Thymus (tissue), 11 donors: ENCODE measurements around the gene THOP1. TPM values are rescaled to one million over a fixed set of nuclear protein-coding genes. Genes with fewer than 3 reads are reported as not detected.

Experiments used
- DNase-seq, 9 donors: peaks; one replicate each; pipeline ENCODE4 v3.0.0-alpha.2; 2013; ENCODE audit warnings: low spot score in 9 of 9, low read depth in 6 of 9, missing footprints in 1 of 9
- H3K27ac ChIP-seq, 2 donors: one replicate each; pipeline ENCODE4 v1.5.1; 2013; ENCODE audit warnings: control low read depth in 1 of 2, low read depth in 1 of 2, low read length in 1 of 2, mild to moderate bottlenecking in 1 of 2, moderate library complexity in 1 of 2
- H3K27me3 ChIP-seq, 2 donors: one replicate each; pipeline ENCODE4 v1.5.1; 2013; ENCODE audit warnings: low read length in 1 of 2; ENCODE audit not compliant: control insufficient read depth in 2 of 2, insufficient read depth in 1 of 2
- H3K36me3 ChIP-seq, 2 donors: one replicate each; pipeline ENCODE4 v1.5.1; 2013; ENCODE audit warnings: low read length in 1 of 2, mild to moderate bottlenecking in 1 of 2, moderate library complexity in 1 of 2; ENCODE audit not compliant: control insufficient read depth in 2 of 2, insufficient read depth in 2 of 2
- H3K4me1 ChIP-seq, 2 donors: one replicate each; pipeline ENCODE4 v1.5.1; 2013; ENCODE audit warnings: low read length in 2 of 2; ENCODE audit not compliant: control insufficient read depth in 2 of 2, insufficient read depth in 2 of 2
- H3K4me3 ChIP-seq, 2 donors: one replicate each; pipeline ENCODE4 v1.5.1; 2013; ENCODE audit warnings: low read length in 2 of 2, control low read depth in 1 of 2, mild to moderate bottlenecking in 1 of 2
- H3K9me3 ChIP-seq, 2 donors: one replicate each; pipeline ENCODE4 v1.5.1; 2013; ENCODE audit warnings: low read length in 1 of 2, mild to moderate bottlenecking in 1 of 2; ENCODE audit not compliant: control insufficient read depth in 2 of 2, insufficient read depth in 1 of 2
- WGBS: extraction: QIAGEN DNeasy Blood & Tissue Kit; methylation state at CpG from one replicate; pipeline ENCODE4 v1.1.7; 2013; 5-methylcytosine and 5-hydroxymethylcytosine counted together
- polyA plus RNA-seq: library from polyadenylated mRNA; stranded (reverse); fragments of 200-250 nt; gene quantifications from one replicate; pipeline ENCODE4 v1.2.3, GENCODE V29; 2013
- total RNA-seq: library from RNA; stranded (reverse); fragments of 120-200 nt; gene quantifications from one replicate; pipeline ENCODE4 v1.2.4, GENCODE V29; 2013
- donor health status: healthy.

The THOP1 gene
- total and polyA plus RNA-seq, 2 donors: 62.7 to 93.9 TPM

- H3K4me3 ChIP-seq: no peak overlapping the region
- H3K27me3 ChIP-seq: no peaks in the 10 kb centered on the region
- DNase-seq: no peak
- H3K4me1 ChIP-seq: peaks cover 0 to 3% of the 10 kb centered on the region in 2 donors
- peaks cover 88 to 89% of the 10 kb centered on the region in 2 donors for H3K36me3 ChIP-seq
- H3K9me3 ChIP-seq: peaks cover 0 to 5% of the 10 kb centered on the region in 2 donors
- H3K27ac ChIP-seq: no peak overlapping the region
- 97% methylated on average over 17 of the region's 17 CpGs for WGBS
Observed at GRCh38 chr19:2759362-2759761, 25.9 kb upstream of the THOP1 start.

- Histone ChIP-seq H3K9me3 (peaks cover 0 to 5% of the 10 kb centered on the region in 2 donors), H3K4me1 (peaks cover 0 to 3% of the 10 kb centered on the region in 2 donors), H3K27ac (no peak overlapping the region), H3K36me3 (peaks cover 87 to 88% of the 10 kb centered on the region in 2 donors), H3K4me3 (no peak overlapping the region), H3K27me3 (no peaks in the 10 kb centered on the region)
- WGBS: 98% methylated on average over 7 of the region's 7 CpGs
- DNase-seq: no peak
Observed at GRCh38 chr19:2759965-2760364, 25.3 kb upstream of the THOP1 start.

DNA sequence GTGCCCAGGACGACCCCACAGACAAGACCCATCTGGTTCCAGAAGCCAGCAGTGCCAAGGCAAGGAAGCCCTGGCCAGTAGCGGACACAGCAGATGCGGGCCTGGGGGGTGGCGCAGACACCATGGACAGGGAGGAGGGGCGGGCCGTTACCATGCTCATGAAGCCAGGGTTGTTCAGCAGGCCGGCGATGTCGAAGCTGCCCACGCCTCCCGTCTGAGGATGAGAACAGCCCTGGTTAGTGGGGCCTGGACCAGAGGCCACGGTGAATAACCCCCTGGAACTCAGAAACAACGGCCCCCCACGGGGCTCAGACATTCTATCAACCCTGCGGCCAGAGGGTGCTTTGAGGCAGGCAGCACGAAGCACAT, 24.0 kb upstream of the THOP1 start:
- H3K36me3 ChIP-seq: peaks cover 87% of the 10 kb centered on the region in 2 donors
- H3K27ac ChIP-seq: no peak overlapping the region
- no peak overlapping the region for H3K4me3 ChIP-seq
- DNase-seq: no peak
- H3K27me3 ChIP-seq: no peaks in the 10 kb centered on the region
- peaks cover 0 to 3% of the 10 kb centered on the region in 2 donors for H3K4me1 ChIP-seq
- 98% methylated on average over 16 of the region's 16 CpGs for WGBS
- peaks cover 0 to 5% of the 10 kb centered on the region in 2 donors for H3K9me3 ChIP-seq

DNA sequence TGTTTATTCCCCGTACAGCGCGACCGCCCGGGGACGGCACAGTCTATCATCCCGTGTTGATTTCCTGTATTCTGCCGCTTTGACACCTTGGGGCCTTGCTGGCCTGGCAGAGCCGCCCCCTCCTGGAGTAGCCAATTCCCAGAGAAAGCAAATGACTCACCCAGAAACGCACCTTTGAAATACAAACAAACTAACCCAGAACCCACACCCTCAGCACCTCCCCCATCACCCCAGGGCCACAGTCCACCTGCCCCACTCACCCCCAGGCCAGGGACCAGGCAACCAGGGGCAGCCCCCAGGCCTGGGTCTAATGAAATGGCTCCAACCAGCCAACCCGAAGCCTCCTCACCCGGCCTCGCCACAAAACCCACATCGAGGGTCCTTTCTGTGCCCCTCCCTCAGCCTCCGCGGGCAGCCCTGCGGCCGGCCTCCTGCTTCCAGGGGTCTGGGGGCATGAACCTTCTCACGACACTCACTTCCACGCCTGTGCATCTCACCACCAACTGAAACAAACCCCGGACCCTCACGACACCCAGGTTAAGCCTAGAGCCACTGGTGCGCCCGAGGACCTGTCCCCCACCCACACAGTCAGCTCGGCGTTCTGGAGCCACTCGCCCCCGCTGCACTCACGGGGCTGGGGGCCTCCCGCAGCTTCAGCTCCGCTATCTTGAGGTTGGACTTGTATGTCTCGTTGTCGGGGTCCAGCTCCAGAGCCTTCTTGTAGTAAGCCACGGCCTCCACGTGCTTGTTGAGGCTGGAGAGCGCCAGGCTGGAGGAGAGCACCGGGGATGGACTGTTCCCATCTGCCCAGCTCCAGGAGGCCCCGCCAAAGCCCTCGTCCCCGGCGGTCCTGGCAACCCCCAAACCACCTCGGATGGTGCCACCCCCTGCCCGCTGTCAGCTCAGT, 23.2 kb upstream of the THOP1 start:
- H3K36me3 ChIP-seq: peaks cover 86 to 87% of the 10 kb centered on the region in 2 donors
- WGBS: 98% methylated on average over 43 of the region's 43 CpGs
- peaks cover 0 to 5% of the 10 kb centered on the region in 2 donors for H3K9me3 ChIP-seq
- H3K27me3 ChIP-seq: no peaks in the 10 kb centered on the region
- peaks cover 0 to 3% of the 10 kb centered on the region in 2 donors for H3K4me1 ChIP-seq
- DNase-seq: no peak
- no peak overlapping the region for H3K4me3 ChIP-seq
- no peak overlapping the region for H3K27ac ChIP-seq

- Histone ChIP-seq H3K27ac (no peak overlapping the region), H3K36me3 (peaks cover 86 to 87% of the 10 kb centered on the region in 2 donors), H3K4me3 (no peak overlapping the region), H3K4me1 (peaks cover 0 to 3% of the 10 kb centered on the region in 2 donors), H3K9me3 (peaks cover 0 to 5% of the 10 kb centered on the region in 2 donors), H3K27me3 (no peaks in the 10 kb centered on the region)
- DNase-seq: no peak
- 97% methylated on average over 23 of the region's 23 CpGs for WGBS
Observed at GRCh38 chr19:2762783-2763496, 22.4 kb upstream of the THOP1 start.

DNA sequence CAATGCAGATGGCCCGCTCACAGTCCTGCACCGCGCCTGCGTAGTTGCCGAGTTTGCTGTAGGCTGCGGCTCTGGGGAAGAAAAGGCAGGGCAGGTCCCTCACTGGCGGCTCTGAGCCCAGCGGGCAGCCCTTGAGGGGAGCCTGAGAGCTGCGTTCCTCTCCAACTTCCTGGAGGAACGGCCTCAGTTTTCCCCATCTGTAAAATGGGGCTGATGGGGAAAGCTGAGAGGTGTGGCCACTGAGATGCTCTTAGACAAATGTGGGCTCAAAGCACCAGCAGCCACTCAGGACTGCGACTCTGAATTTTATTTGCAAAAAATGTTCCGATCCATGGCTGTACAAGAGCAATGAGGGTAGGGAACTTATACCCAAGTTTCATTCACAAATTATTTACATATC, 21.6 kb upstream of the THOP1 start:
- no peak for DNase-seq
- Histone ChIP-seq H3K4me3 (no peak overlapping the region), H3K36me3 (peaks cover 89 to 90% of the 10 kb centered on the region in 2 donors), H3K9me3 (peaks cover 0 to 5% of the 10 kb centered on the region in 2 donors), H3K4me1 (peaks cover 0 to 3% of the 10 kb centered on the region in 2 donors), H3K27ac (no peak overlapping the region), H3K27me3 (no peaks in the 10 kb centered on the region)
- WGBS: 97% methylated on average over 12 of the region's 12 CpGs

- H3K9me3 ChIP-seq: peaks cover 0 to 5% of the 10 kb centered on the region in 2 donors
- DNase-seq: no peak
- H3K36me3 ChIP-seq: peaks cover 81 to 89% of the 10 kb centered on the region in 2 donors
- no peak overlapping the region for H3K27ac ChIP-seq
- no peaks in the 10 kb centered on the region for H3K4me1 ChIP-seq
- H3K4me3 ChIP-seq: no peak overlapping the region
- no peaks in the 10 kb centered on the region for H3K27me3 ChIP-seq
- 98% methylated on average over 21 of the region's 21 CpGs for WGBS
Observed at GRCh38 chr19:2764945-2765344, 20.4 kb upstream of the THOP1 start.

DNA sequence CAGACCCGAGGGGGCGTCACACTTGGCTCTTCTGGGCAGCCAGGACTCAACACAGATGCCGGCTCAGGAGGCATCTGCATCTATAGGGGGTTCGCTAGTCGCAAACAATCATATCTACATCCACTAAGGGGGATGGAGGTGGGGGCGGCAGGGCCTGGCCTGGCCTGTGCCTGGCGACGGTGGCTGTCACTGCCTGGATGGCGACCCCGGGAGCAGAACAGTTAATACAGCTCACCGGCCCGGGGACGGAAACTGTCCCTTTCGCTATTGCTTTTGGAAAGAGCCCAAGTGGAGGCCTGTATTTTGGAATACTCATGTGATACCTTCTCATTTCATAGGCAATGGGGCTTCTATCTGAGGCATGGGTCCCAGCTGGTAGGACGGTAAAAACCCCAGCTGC, 19.9 kb upstream of the THOP1 start:
- no peak overlapping the region for H3K27ac ChIP-seq
- WGBS: 98% methylated on average over 15 of the region's 15 CpGs
- no peak overlapping the region for H3K4me3 ChIP-seq
- H3K9me3 ChIP-seq: peaks cover 0 to 5% of the 10 kb centered on the region in 2 donors
- H3K36me3 ChIP-seq: peaks cover 80 to 90% of the 10 kb centered on the region in 2 donors
- H3K27me3 ChIP-seq: no peaks in the 10 kb centered on the region
- H3K4me1 ChIP-seq: no peaks in the 10 kb centered on the region
- no peak for DNase-seq
